HG02763 (cell line): ENCODE measurements around the gene CEP128.
A peak's percentile ranks its signal among the peaks of the same experiment; 100 is the strongest.

Experiments
- ATAC-seq: cut with Tn5 transposase; IDR thresholded peaks from one replicate; pipeline ENCODE4 v1.9.1; 2021; ENCODE audit warnings: mild to moderate bottlenecking, moderate library complexity; ENCODE audit not compliant: unreplicated experiment

Gene CEP128

GRCh38 chr14:80621701-80622100, 319.8 kb downstream of the CEP128 start:
- ATAC-seq: peak; percentile 89

GRCh38 chr14:80620434-80620833, 321.1 kb downstream of the CEP128 start:
- no peak for ATAC-seq

- no peak for ATAC-seq
Measured at GRCh38 chr14:80618751-80619329, 322.7 kb downstream of the CEP128 start.

GRCh38 chr14:80615831-80616230, 325.7 kb downstream of the CEP128 start:
- ATAC-seq: peak; percentile 96

GRCh38 chr14:80609055-80609454, 332.5 kb downstream of the CEP128 start:
- ATAC-seq: no peak

- ATAC-seq: no peak
Measured at GRCh38 chr14:80608563-80608962, 333.0 kb downstream of the CEP128 start.

GRCh38 chr14:80607430-80608190, 333.9 kb downstream of the CEP128 start:
- ATAC-seq: no peak

GRCh38 chr14:80606347-80606772, 335.2 kb downstream of the CEP128 start:
- ATAC-seq: no peak

GRCh38 chr14:80605536-80605935, 336.0 kb downstream of the CEP128 start:
- no peak for ATAC-seq

GRCh38 chr14:80602946-80603345, 338.6 kb downstream of the CEP128 start:
- no peak for ATAC-seq

- ATAC-seq: peak; percentile 96
Measured at GRCh38 chr14:80587096-80587724, 354.3 kb downstream of the CEP128 start.

- no peak for ATAC-seq
Measured at GRCh38 chr14:80586131-80586530, 355.4 kb downstream of the CEP128 start.

- no peak for ATAC-seq
Measured at GRCh38 chr14:80585506-80585835, 356.1 kb downstream of the CEP128 start.

GRCh38 chr14:80584744-80585505, 356.6 kb downstream of the CEP128 start:
- no peak for ATAC-seq

- ATAC-seq: no peak
Measured at GRCh38 chr14:80577599-80577998, 363.9 kb downstream of the CEP128 start.

- no peak for ATAC-seq
Measured at GRCh38 chr14:80576401-80576800, 365.1 kb downstream of the CEP128 start.

- ATAC-seq: no peak
Measured at GRCh38 chr14:80575763-80576162, 365.8 kb downstream of the CEP128 start.

GRCh38 chr14:80572666-80573065, 368.9 kb downstream of the CEP128 start:
- no peak for ATAC-seq

- no peak for ATAC-seq
Measured at GRCh38 chr14:80570930-80571298, 370.6 kb downstream of the CEP128 start.

- no peak for ATAC-seq
Measured at GRCh38 chr14:80567905-80568536, 373.5 kb downstream of the CEP128 start.

- no peak for ATAC-seq
Measured at GRCh38 chr14:80565001-80565400, 376.5 kb downstream of the CEP128 start.
